K562 (cell line): ENCODE data around the gene PBRM1. TPM values are rescaled to one million over a fixed set of nuclear protein-coding genes. Genes with fewer than 3 reads are reported as not detected.

Source experiments
- ATAC-seq: fragments of 200-7000 bp; cut with Tn5 transposase; 3 replicates; pipeline ENCODE4 v1.9.1; 2020; ENCODE audit warnings: moderate library complexity
- BruUV-seq: library from RNA; stranded (reverse); fragments of 400-500 nt; replicated peaks from 2 replicates; lab custom pipeline; 2021; lab: Mats Ljungman, UMichigan
- CTCF ChIA-PET: fragments of 300-600 bp; formaldehyde crosslinking; extraction: SDS; loops from one replicate; lab custom pipeline; 2021; ENCODE audit warnings: low intra/inter-chr PET ratio; lab: Yijun Ruan, JAX
- POLR2A ChIA-PET: fragments of 300-600, 350-650 bp; sonication (Branson Sonifier 250); formaldehyde crosslinking; extraction: SDS; loops from one replicate; lab custom pipeline; 2021; ENCODE audit warnings: antibody characterized with exemption, inconsistent platforms; lab: Yijun Ruan, JAX
- DNase-seq, 4 experiments: peaks; one replicate each; pipeline versions ENCODE4 v3.0.0 to v3.0.0-alpha.2; 2011 to 2018; ENCODE audit warnings: low spot score in 3 of 4, mixed read lengths in 3 of 4; ENCODE audit errors: extremely low read depth in 1 of 4
- FAIRE-seq: peaks from 2 replicates; lab custom pipeline; 2011; peaks lifted over from hg19 to GRCh38; lab: Jason Lieb, UNC
- H2AFZ ChIP-seq: 2 replicates; pipeline ENCODE4 v1.6.0; 2011; ENCODE audit warnings: low read depth, low read length, control low read depth, inconsistent platforms
- H3K27ac ChIP-seq: fragments of 200-600 bp; 3 replicates; pipeline ENCODE4 v1.8.0; 2011; ENCODE audit warnings: low read depth, mild to moderate bottlenecking, control low read depth, inconsistent platforms, low read length, moderate library complexity, mixed read lengths; ENCODE audit errors: extremely low read depth
- H3K27me3 ChIP-seq, 2 experiments: fragments of 300-600 bp in 1 of 2; 2 replicates in 1 of 2; 3 replicates in 1 of 2; pipeline versions ENCODE4 v1.6.0 to v1.8.0; 2011; ENCODE audit warnings: inconsistent platforms in 2 of 2, low read length in 2 of 2, mild to moderate bottlenecking in 1 of 2, mixed read lengths in 1 of 2, moderate library complexity in 1 of 2; ENCODE audit not compliant: control insufficient read depth in 2 of 2, insufficient read depth in 2 of 2
- H3K36me3 ChIP-seq: fragments of 300-600 bp; 3 replicates; pipeline ENCODE4 v1.8.0; 2011; ENCODE audit warnings: mild to moderate bottlenecking, low read length, inconsistent platforms; ENCODE audit not compliant: control insufficient read depth, insufficient read depth
- H3K4me1 ChIP-seq, 2 experiments: fragments of 200-600 bp in 1 of 2; replicated peaks in 1 of 2; 2 replicates in 1 of 2; 3 replicates in 1 of 2; pipeline versions ENCODE4 v1.5.1 to v1.8.0; 2011; ENCODE audit warnings: inconsistent platforms in 2 of 2, low read length in 2 of 2, mild to moderate bottlenecking in 1 of 2, mixed read lengths in 1 of 2, moderate library complexity in 1 of 2; ENCODE audit not compliant: control insufficient read depth in 2 of 2, insufficient read depth in 2 of 2
- H3K4me2 ChIP-seq: 2 replicates; pipeline ENCODE4 v1.6.1; 2011; ENCODE audit warnings: low read length, control low read depth, inconsistent platforms, mixed read lengths; ENCODE audit not compliant: insufficient read depth
- H3K4me3 ChIP-seq: fragments of 200-600 bp; sonication (generic), shearing (Covaris generic); 2 replicates; pipeline ENCODE4 v1.5.1; 2016; ENCODE audit warnings: control low read depth, inconsistent platforms
- H3K79me2 ChIP-seq: fragments of 200-600 bp; 3 replicates; pipeline ENCODE4 v1.8.0; 2011; ENCODE audit warnings: low read length, inconsistent platforms; ENCODE audit not compliant: control insufficient read depth, insufficient read depth
- H3K9ac ChIP-seq, 2 experiments: 2 replicates each; pipeline versions ENCODE4 v1.6.0 to v1.6.1; 2011; ENCODE audit warnings: low read depth in 2 of 2, low read length in 2 of 2, control low read depth in 1 of 2, inconsistent platforms in 1 of 2, mild to moderate bottlenecking in 1 of 2, mixed read lengths in 1 of 2; ENCODE audit not compliant: insufficient read depth in 1 of 2
- H3K9me1 ChIP-seq: one replicate; pipeline ENCODE4 v1.6.0; 2011; ENCODE audit warnings: inconsistent platforms, mild to moderate bottlenecking, low read length, moderate library complexity; ENCODE audit not compliant: control insufficient read depth, insufficient read depth
- H3K9me3 ChIP-seq: replicated peaks from 2 replicates; pipeline ENCODE4 v1.5.1; 2011; ENCODE audit warnings: low read depth, low read length, inconsistent platforms; ENCODE audit not compliant: control insufficient read depth, insufficient read depth
- H4K20me1 ChIP-seq: replicated peaks from 2 replicates; pipeline ENCODE4 v1.6.1; 2011; ENCODE audit warnings: low read length, inconsistent platforms, mixed read lengths; ENCODE audit not compliant: control insufficient read depth, insufficient read depth
- NFE2 ChIP-seq: IDR thresholded peaks from 2 replicates; pipeline ENCODE4 v1.6.1; 2014; ENCODE audit warnings: antibody characterized with exemption, low read depth
- SOX6 ChIP-seq: fragments of 450-650 bp; IDR thresholded peaks from 2 replicates; pipeline ENCODE4 v1.6.1; 2014; ENCODE audit warnings: mild to moderate bottlenecking
- WGBS: fragments of 100-300 bp; shearing (Covaris generic); methylation state at CpG from one replicate; pipeline ENCODE4 v1.1.6; 2016; ENCODE audit warnings: low coverage, mixed read lengths; ENCODE audit not compliant: insufficient coverage; ENCODE audit errors: missing lambda C conversion rate; 5-methylcytosine and 5-hydroxymethylcytosine counted together
- in situ Hi-C: fragments of 300-500 bp; cut with MboI; formaldehyde crosslinking; loops from 4 replicates; pipeline ENCODE4 v1.15.0; 2018; ENCODE audit warnings: inconsistent platforms, mixed read lengths
- intact Hi-C: fragments of 100-400 bp; cut with micrococcal nuclease; formaldehyde crosslinking; loops from 2 replicates; pipeline ENCODE4 v1.14.2; 2022
- polyA plus RNA-seq, 8 experiments: library from polyadenylated mRNA; depleted of rRNA in 4 of 8; stranded (reverse) in 5 of 8; unstranded in 3 of 8; fragments of >200 nt; fragmentation: Nextera tagmentation in 2 of 8; fragmentation: Illumina TruSeq in 1 of 8; extraction: Ambion mirVana in 2 of 8; extraction: Trizol in 1 of 8; gene quantifications; 2 replicates each; pipeline versions ENCODE4 v1.2.1 to v1.2.3, GENCODE V29; 2011 to 2014; ENCODE audit warnings: inconsistent platforms in 1 of 8, missing spikeins in 1 of 8
- total RNA-seq, 7 experiments: library from RNA; depleted of rRNA in 6 of 7; stranded (reverse); fragments of >200 nt in 6 of 7; fragmentation: Illumina TruSeq in 2 of 7; extraction: Trizol in 2 of 7; gene quantifications; 2 replicates each; pipeline versions ENCODE4 v1.2.1 to v1.2.3, GENCODE V29; 2011 to 2021; ENCODE audit warnings: low replicate concordance in 1 of 7
- TF ChIP-seq, protein P1 (sequence below): fragments of 450-650 bp; IDR thresholded peaks from 2 replicates; pipeline ENCODE4 v1.6.1; 2016; ENCODE audit warnings: mild to moderate bottlenecking, moderate library complexity

PBRM1 gene
- total and polyA plus RNA-seq, 9 of the 15 experiments (the other 6 are each of a cell fraction or from before 2014, with no cell fraction given) = 3.9 to 31.8 (median 19.0) TPM

- in situ Hi-C loops (no loop called here), intact Hi-C loops (no loop called here)
- H3K36me3 ChIP-seq = no peaks in the 10 kb centered on the region
- TF ChIP-seq SOX6 = no peak
- H3K9ac ChIP-seq = no peak overlapping the region
- ATAC-seq (no peak), FAIRE-seq (no peak), DNase-seq (no peak)
- no peak overlapping the region for H3K27ac ChIP-seq
- no peak overlapping the region for H2AFZ ChIP-seq
- H3K27me3 ChIP-seq = peaks cover 0 to 24% of the 10 kb centered on the region in 2 experiments; a peak in 2 of 5 replicates
- no peaks in the 10 kb centered on the region for H3K79me2 ChIP-seq
- H3K9me3 ChIP-seq = no peaks in the 10 kb centered on the region
- H4K20me1 ChIP-seq = no peaks in the 10 kb centered on the region
- ChIA-PET POLR2A (interaction anchor here (1.5 kb wide), 1 partner anchor 11 kb away, joined by 4 read pairs; no protein-coding TSS in a partner anchor), CTCF (no interaction called here)
- no peak overlapping the region for H3K4me3 ChIP-seq
- no TSS peak for BruUV-seq
- peaks cover 12 to 67% of the 10 kb centered on the region in 2 experiments; a peak in 4 of 5 replicates for H3K4me1 ChIP-seq
- 57% methylated on average over 15 of the region's 19 CpGs for WGBS
- no peaks in the 10 kb centered on the region for H3K9me1 ChIP-seq
- no peak overlapping the region for H3K4me2 ChIP-seq
Observed at GRCh38 chr3:52516509-52517195, 169.1 kb downstream of the PBRM1 start.

GRCh38 chr3:52515192-52515591, 170.5 kb downstream of the PBRM1 start:
- Histone ChIP-seq H3K27ac (no peak overlapping the region), H3K27me3 (peaks cover 0 to 32% of the 10 kb centered on the region in 2 experiments; a peak in 2 of 5 replicates), H3K9me3 (no peaks in the 10 kb centered on the region), H4K20me1 (no peaks in the 10 kb centered on the region), H3K4me3 (no peak overlapping the region), H3K4me1 (peaks cover 12 to 60% of the 10 kb centered on the region in 2 experiments; a peak in 4 of 5 replicates), H3K4me2 (no peak overlapping the region), H3K9me1 (no peaks in the 10 kb centered on the region), H2AFZ (peak overlapping the region; percentile 19; the same call in 1 of the 2 replicates), H3K36me3 (no peaks in the 10 kb centered on the region), H3K79me2 (no peaks in the 10 kb centered on the region), H3K9ac (peak overlapping the region in 1 of 2 experiments; percentile 68; a peak in 1 of 4 replicates)
- no peak for ATAC-seq
- in situ Hi-C loops (no loop called here), intact Hi-C loops (no loop called here)
- FAIRE-seq = no peak
- 8% methylated on average over 6 of the region's 6 CpGs for WGBS
- ChIA-PET CTCF (no interaction called here), POLR2A (interaction anchor here (0.6 to 1.5 kb wide), 2 partner anchors 10 to 46 kb away, joined by 3 to 4 read pairs; no protein-coding TSS in a partner anchor)
- no TSS peak for BruUV-seq
- DNase-seq = no peak
- TF ChIP-seq, protein P1, sequence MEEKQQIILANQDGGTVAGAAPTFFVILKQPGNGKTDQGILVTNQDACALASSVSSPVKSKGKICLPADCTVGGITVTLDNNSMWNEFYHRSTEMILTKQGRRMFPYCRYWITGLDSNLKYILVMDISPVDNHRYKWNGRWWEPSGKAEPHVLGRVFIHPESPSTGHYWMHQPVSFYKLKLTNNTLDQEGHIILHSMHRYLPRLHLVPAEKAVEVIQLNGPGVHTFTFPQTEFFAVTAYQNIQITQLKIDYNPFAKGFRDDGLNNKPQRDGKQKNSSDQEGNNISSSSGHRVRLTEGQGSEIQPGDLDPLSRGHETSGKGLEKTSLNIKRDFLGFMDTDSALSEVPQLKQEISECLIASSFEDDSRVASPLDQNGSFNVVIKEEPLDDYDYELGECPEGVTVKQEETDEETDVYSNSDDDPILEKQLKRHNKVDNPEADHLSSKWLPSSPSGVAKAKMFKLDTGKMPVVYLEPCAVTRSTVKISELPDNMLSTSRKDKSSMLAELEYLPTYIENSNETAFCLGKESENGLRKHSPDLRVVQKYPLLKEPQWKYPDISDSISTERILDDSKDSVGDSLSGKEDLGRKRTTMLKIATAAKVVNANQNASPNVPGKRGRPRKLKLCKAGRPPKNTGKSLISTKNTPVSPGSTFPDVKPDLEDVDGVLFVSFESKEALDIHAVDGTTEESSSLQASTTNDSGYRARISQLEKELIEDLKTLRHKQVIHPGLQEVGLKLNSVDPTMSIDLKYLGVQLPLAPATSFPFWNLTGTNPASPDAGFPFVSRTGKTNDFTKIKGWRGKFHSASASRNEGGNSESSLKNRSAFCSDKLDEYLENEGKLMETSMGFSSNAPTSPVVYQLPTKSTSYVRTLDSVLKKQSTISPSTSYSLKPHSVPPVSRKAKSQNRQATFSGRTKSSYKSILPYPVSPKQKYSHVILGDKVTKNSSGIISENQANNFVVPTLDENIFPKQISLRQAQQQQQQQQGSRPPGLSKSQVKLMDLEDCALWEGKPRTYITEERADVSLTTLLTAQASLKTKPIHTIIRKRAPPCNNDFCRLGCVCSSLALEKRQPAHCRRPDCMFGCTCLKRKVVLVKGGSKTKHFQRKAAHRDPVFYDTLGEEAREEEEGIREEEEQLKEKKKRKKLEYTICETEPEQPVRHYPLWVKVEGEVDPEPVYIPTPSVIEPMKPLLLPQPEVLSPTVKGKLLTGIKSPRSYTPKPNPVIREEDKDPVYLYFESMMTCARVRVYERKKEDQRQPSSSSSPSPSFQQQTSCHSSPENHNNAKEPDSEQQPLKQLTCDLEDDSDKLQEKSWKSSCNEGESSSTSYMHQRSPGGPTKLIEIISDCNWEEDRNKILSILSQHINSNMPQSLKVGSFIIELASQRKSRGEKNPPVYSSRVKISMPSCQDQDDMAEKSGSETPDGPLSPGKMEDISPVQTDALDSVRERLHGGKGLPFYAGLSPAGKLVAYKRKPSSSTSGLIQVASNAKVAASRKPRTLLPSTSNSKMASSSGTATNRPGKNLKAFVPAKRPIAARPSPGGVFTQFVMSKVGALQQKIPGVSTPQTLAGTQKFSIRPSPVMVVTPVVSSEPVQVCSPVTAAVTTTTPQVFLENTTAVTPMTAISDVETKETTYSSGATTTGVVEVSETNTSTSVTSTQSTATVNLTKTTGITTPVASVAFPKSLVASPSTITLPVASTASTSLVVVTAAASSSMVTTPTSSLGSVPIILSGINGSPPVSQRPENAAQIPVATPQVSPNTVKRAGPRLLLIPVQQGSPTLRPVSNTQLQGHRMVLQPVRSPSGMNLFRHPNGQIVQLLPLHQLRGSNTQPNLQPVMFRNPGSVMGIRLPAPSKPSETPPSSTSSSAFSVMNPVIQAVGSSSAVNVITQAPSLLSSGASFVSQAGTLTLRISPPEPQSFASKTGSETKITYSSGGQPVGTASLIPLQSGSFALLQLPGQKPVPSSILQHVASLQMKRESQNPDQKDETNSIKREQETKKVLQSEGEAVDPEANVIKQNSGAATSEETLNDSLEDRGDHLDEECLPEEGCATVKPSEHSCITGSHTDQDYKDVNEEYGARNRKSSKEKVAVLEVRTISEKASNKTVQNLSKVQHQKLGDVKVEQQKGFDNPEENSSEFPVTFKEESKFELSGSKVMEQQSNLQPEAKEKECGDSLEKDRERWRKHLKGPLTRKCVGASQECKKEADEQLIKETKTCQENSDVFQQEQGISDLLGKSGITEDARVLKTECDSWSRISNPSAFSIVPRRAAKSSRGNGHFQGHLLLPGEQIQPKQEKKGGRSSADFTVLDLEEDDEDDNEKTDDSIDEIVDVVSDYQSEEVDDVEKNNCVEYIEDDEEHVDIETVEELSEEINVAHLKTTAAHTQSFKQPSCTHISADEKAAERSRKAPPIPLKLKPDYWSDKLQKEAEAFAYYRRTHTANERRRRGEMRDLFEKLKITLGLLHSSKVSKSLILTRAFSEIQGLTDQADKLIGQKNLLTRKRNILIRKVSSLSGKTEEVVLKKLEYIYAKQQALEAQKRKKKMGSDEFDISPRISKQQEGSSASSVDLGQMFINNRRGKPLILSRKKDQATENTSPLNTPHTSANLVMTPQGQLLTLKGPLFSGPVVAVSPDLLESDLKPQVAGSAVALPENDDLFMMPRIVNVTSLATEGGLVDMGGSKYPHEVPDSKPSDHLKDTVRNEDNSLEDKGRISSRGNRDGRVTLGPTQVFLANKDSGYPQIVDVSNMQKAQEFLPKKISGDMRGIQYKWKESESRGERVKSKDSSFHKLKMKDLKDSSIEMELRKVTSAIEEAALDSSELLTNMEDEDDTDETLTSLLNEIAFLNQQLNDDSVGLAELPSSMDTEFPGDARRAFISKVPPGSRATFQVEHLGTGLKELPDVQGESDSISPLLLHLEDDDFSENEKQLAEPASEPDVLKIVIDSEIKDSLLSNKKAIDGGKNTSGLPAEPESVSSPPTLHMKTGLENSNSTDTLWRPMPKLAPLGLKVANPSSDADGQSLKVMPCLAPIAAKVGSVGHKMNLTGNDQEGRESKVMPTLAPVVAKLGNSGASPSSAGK = no peak
- no peak for TF ChIP-seq NFE2
